K562 (cell line): ENCODE results near the gene GPX6. TPM values are rescaled to one million over a fixed set of nuclear protein-coding genes. Genes with fewer than 3 reads are reported as not detected.

ENCODE experiments used
- DMBX1 ChIP-seq: fragments of 250-450 bp; sonication (Bioruptor Pico); IDR thresholded peaks from 2 replicates; pipeline ENCODE4 v1.8.0; 2022; ENCODE audit warnings: inconsistent platforms, mild to moderate bottlenecking, moderate library complexity, borderline replicate concordance
- FOXJ2 ChIP-seq: fragments of 200-800 bp; sonication (Bioruptor generic); IDR thresholded peaks from 2 replicates; pipeline ENCODE4 v1.6.1; 2016; ENCODE audit warnings: missing genetic modification characterization, missing compliant biosample characterization
- FOXK2 ChIP-seq, 2 experiments: fragments of 450-650 bp; IDR thresholded peaks in 1 of 2; conservative IDR thresholded peaks in 1 of 2; 2 replicates each; pipeline ENCODE4 v1.6.1; 2016; ENCODE audit warnings: low read depth in 2 of 2, mild to moderate bottlenecking in 1 of 2
- GATAD2A ChIP-seq: fragments of 450-650 bp; IDR thresholded peaks from 2 replicates; pipeline ENCODE4 v1.6.1; 2017
- HDAC6 ChIP-seq: IDR thresholded peaks from 2 replicates; pipeline ENCODE4 v1.6.1; 2012; ENCODE audit warnings: low read depth, mild to moderate bottlenecking, control low read depth, inconsistent platforms, low read length, moderate library complexity
- LEF1 ChIP-seq: fragments of 450-650 bp; IDR thresholded peaks from 2 replicates; pipeline ENCODE4 v1.6.1; 2016; ENCODE audit warnings: mild to moderate bottlenecking
- MCM7 ChIP-seq, 2 experiments: fragments of 450-650 bp; IDR thresholded peaks; 2 replicates each; pipeline ENCODE4 v1.6.1; 2016 to 2018
- MTA1 ChIP-seq: fragments of 450-650 bp; IDR thresholded peaks from 2 replicates; pipeline ENCODE4 v1.6.1; 2017; ENCODE audit warnings: borderline replicate concordance
- NFXL1 ChIP-seq: fragments of 450-650 bp; formaldehyde crosslinking; IDR thresholded peaks from 2 replicates; pipeline ENCODE4 v1.4.0; 2021; ENCODE audit warnings: mild to moderate bottlenecking
- POLR2AphosphoS2 ChIP-seq: IDR thresholded peaks from 2 replicates; pipeline ENCODE4 v1.6.1; 2012; ENCODE audit warnings: low read length, improper control_type of control experiment
- PPARD ChIP-seq: fragments of 250-450 bp; sonication (Bioruptor Pico); IDR thresholded peaks from 2 replicates; pipeline ENCODE4 v1.8.0; 2022; ENCODE audit warnings: inconsistent platforms, mild to moderate bottlenecking, moderate library complexity
- PREB ChIP-seq: sonication (generic); formaldehyde crosslinking; IDR thresholded peaks from 2 replicates; pipeline ENCODE4 v1.8.1; 2023; ENCODE audit warnings: mild to moderate bottlenecking, missing genetic modification reagents
- SETDB1 ChIP-seq: IDR thresholded peaks from one replicate; pipeline ENCODE4 v1.6.1; 2012; ENCODE audit warnings: low read length, control low read depth, inconsistent platforms
- SMARCE1 ChIP-seq: fragments of 450-650 bp; IDR thresholded peaks from 2 replicates; pipeline ENCODE4 v1.7.1; 2016; ENCODE audit warnings: mild to moderate bottlenecking
- ZBED1 ChIP-seq: IDR thresholded peaks from 2 replicates; pipeline ENCODE4 v1.6.1; 2014
- ZBTB11 ChIP-seq, 3 experiments: fragments of 200-800 bp in 1 of 3; fragments of 250-450 bp in 1 of 3; fragments of 450-650 bp in 1 of 3; sonication (Bioruptor Pico) in 1 of 3; sonication (Bioruptor generic) in 1 of 3; formaldehyde crosslinking in 1 of 3; IDR thresholded peaks; 2 replicates each; pipeline versions ENCODE4 v1.6.1 to v1.8.0; 2016 to 2022; ENCODE audit warnings: mild to moderate bottlenecking in 2 of 3, missing genetic modification characterization in 2 of 3, missing compliant biosample characterization in 1 of 3, moderate library complexity in 1 of 3
- ZEB2 ChIP-seq: fragments of 450-650 bp; IDR thresholded peaks from 2 replicates; pipeline ENCODE4 v1.6.1; 2016
- ZNF12 ChIP-seq: sonication (generic); formaldehyde crosslinking; IDR thresholded peaks from 2 replicates; pipeline ENCODE4 v1.4.0; 2020; ENCODE audit warnings: mild to moderate bottlenecking, missing genetic modification reagents
- ZNF174 ChIP-seq: fragments of 250-450 bp; sonication (Bioruptor Pico); IDR thresholded peaks from 2 replicates; pipeline ENCODE4 v1.4.0; 2020; ENCODE audit warnings: mild to moderate bottlenecking
- ZNF217 ChIP-seq: sonication (generic); formaldehyde crosslinking; IDR thresholded peaks from 2 replicates; pipeline ENCODE4 v1.8.0; 2022; ENCODE audit warnings: mild to moderate bottlenecking, missing genetic modification reagents
- ZNF224 ChIP-seq: sonication (generic); formaldehyde crosslinking; IDR thresholded peaks from 2 replicates; pipeline ENCODE4 v1.8.0; 2022; ENCODE audit warnings: mild to moderate bottlenecking, missing genetic modification reagents
- ZNF239 ChIP-seq: fragments of 250-450 bp; sonication (Bioruptor Pico); IDR thresholded peaks from 2 replicates; pipeline ENCODE4 v1.4.0; 2020; ENCODE audit warnings: mild to moderate bottlenecking
- ZNF311 ChIP-seq: fragments of 250-450 bp; sonication (Bioruptor Pico); IDR thresholded peaks from 2 replicates; pipeline ENCODE4 v1.4.0; 2020; ENCODE audit warnings: mild to moderate bottlenecking, moderate library complexity
- ZNF583 ChIP-seq: fragments of 250-450 bp; sonication (Bioruptor Pico); IDR thresholded peaks from 2 replicates; pipeline ENCODE4 v1.4.0; 2020
- ZNF644 ChIP-seq: fragments of 200-800 bp; sonication (Bioruptor generic); IDR thresholded peaks from 2 replicates; pipeline ENCODE4 v1.6.1; 2016; ENCODE audit warnings: low read depth, missing genetic modification characterization, missing compliant biosample characterization
- polyA plus RNA-seq, 8 experiments: library from polyadenylated mRNA; depleted of rRNA in 4 of 8; stranded (reverse) in 5 of 8; unstranded in 3 of 8; fragments of >200 nt; fragmentation: Nextera tagmentation in 2 of 8; fragmentation: Illumina TruSeq in 1 of 8; extraction: Ambion mirVana in 2 of 8; extraction: Trizol in 1 of 8; gene quantifications; 2 replicates each; pipeline versions ENCODE4 v1.2.1 to v1.2.3, GENCODE V29; 2011 to 2014; ENCODE audit warnings: inconsistent platforms in 1 of 8, missing spikeins in 1 of 8
- total RNA-seq, 7 experiments: library from RNA; depleted of rRNA in 6 of 7; stranded (reverse); fragments of >200 nt in 6 of 7; fragmentation: Illumina TruSeq in 2 of 7; extraction: Trizol in 2 of 7; gene quantifications; 2 replicates each; pipeline versions ENCODE4 v1.2.1 to v1.2.3, GENCODE V29; 2011 to 2021; ENCODE audit warnings: low replicate concordance in 1 of 7
- TF ChIP-seq, protein P1 (sequence below): sonication (generic); formaldehyde crosslinking; IDR thresholded peaks from 2 replicates; pipeline ENCODE4 v1.9.0; 2022; ENCODE audit warnings: mild to moderate bottlenecking, missing genetic modification reagents

GPX6 gene
- total and polyA plus RNA-seq, 9 of the 15 experiments (the other 6 are each of a cell fraction or from before 2014, with no cell fraction given), result not detected

GRCh38 chr6:28480253-28480932 lies 35.2 kb downstream of the GPX6 start (continued):
- TF ChIP-seq SMARCE1, result peak; percentile 91
- TF ChIP-seq ZEB2, result peak; percentile 98
- TF ChIP-seq PREB (CRISPR knock-in tag), result no peak
- TF ChIP-seq ZNF224, result no peak
- no peak for TF ChIP-seq HDAC6
- peak; percentile 53 to 78; a peak in 3 of 4 replicates for TF ChIP-seq FOXK2 (conservative IDR thresholded peaks at IDR 0.05 in 1 of 2, IDR thresholded peaks at IDR 0.05 in 1 of 2; ENCODE audit: low read depth in 2 of 2)
- no peak for TF ChIP-seq ZNF311 (CRISPR knock-in tag)
- TF ChIP-seq POLR2AphosphoS2, result no peak
- TF ChIP-seq NFXL1 (CRISPR knock-in tag), result no peak
- TF ChIP-seq LEF1, result peak; percentile 86
- TF ChIP-seq ZNF644 (tag), result 0 out of 2 replicates have a peak, but pooled peaks have one; percentile 34
- no peak for TF ChIP-seq ZBTB11 (CRISPR knock-in tag; IDR thresholded peaks at IDR 0.05)
- TF ChIP-seq ZNF12 (CRISPR knock-in tag), result no peak
- no peak for TF ChIP-seq ZBED1
- no peak for TF ChIP-seq SETDB1
- TF ChIP-seq, protein P1, sequence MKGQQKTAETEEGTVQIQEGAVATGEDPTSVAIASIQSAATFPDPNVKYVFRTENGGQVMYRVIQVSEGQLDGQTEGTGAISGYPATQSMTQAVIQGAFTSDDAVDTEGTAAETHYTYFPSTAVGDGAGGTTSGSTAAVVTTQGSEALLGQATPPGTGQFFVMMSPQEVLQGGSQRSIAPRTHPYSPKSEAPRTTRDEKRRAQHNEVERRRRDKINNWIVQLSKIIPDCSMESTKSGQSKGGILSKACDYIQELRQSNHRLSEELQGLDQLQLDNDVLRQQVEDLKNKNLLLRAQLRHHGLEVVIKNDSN, result no peak
- no peak for TF ChIP-seq ZNF583 (CRISPR knock-in tag)
- no peak for TF ChIP-seq ZNF217 (CRISPR knock-in tag)
- no peak for TF ChIP-seq GATAD2A
- TF ChIP-seq DMBX1 (CRISPR knock-in tag), result no peak
- TF ChIP-seq ZNF239 (CRISPR knock-in tag), result no peak
- TF ChIP-seq MCM7 (IDR thresholded peaks at IDR 0.05), result no peak
- TF ChIP-seq PPARD, result no peak
- no peak for TF ChIP-seq FOXJ2 (tag)
- no peak for TF ChIP-seq ZNF174 (CRISPR knock-in tag)
- TF ChIP-seq MTA1, result peak; percentile 57; the same call in 1 of the 2 replicates
